IPS-15b (cell line): ENCODE results near the gene NCF4.

Experiments
- H3K27me3 ChIP-seq: one replicate; pipeline ENCODE4 v1.6.1; 2013; ENCODE audit warnings: low read length; ENCODE audit not compliant: control insufficient read depth, insufficient read depth
- H3K36me3 ChIP-seq: one replicate; pipeline ENCODE4 v1.6.1; 2013; ENCODE audit warnings: low read length; ENCODE audit not compliant: control insufficient read depth, insufficient read depth
- H3K4me1 ChIP-seq: one replicate; pipeline ENCODE4 v1.6.1; 2013; ENCODE audit warnings: mild to moderate bottlenecking, low read length; ENCODE audit not compliant: control insufficient read depth, insufficient read depth
- H3K4me3 ChIP-seq: one replicate; pipeline ENCODE4 v1.5.1; 2013; ENCODE audit warnings: low read depth, low read length
- H3K9ac ChIP-seq: one replicate; pipeline ENCODE4 v1.6.1; 2013; ENCODE audit warnings: low read depth, mild to moderate bottlenecking, low read length
- H3K9me3 ChIP-seq: one replicate; pipeline ENCODE4 v1.6.1; 2013; ENCODE audit warnings: mild to moderate bottlenecking, low read length; ENCODE audit not compliant: control insufficient read depth, insufficient read depth

Gene NCF4

DNA sequence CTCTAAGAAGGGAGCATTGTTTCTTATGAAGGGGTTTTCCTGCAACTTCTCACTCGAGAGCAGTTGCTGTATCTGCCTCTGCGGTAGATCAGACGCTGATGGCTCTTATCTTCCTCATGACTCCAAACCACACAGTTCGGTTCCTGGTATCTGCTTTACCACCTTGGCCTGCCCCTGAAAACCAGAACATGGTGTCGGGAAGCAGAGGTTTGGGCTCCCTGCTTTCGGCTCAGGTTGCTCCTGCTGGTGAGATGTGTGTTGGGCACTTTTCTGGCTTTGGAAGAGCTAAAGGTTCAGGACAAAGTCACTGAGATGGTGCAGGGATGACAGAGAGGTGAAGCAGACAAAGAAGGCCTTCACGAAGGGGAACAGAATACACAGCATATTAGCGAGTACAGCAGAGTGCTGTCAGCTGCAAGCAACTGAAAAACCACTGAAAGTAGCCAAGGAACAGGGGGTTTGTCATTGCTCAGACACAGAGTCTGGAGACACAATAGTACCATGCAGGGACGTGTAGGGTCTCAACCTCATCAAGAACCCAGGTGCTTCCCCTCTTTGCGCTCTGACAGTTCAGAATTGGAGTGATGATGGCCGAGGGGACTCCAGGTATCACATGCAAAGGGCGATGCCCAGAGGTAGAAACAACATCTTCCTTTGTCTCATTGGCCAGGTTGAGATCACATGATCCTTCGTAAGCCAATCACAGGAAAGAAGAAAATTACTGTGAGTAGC, 40.8 kb downstream of the NCF4 start:
- no peak overlapping the region for H3K9ac ChIP-seq
- peaks cover 3% of the 10 kb centered on the region for H3K27me3 ChIP-seq
- peaks cover 15% of the 10 kb centered on the region for H3K4me1 ChIP-seq
- no peaks in the 10 kb centered on the region for H3K9me3 ChIP-seq
- no peak overlapping the region for H3K4me3 ChIP-seq
- H3K36me3 ChIP-seq = no peaks in the 10 kb centered on the region

DNA sequence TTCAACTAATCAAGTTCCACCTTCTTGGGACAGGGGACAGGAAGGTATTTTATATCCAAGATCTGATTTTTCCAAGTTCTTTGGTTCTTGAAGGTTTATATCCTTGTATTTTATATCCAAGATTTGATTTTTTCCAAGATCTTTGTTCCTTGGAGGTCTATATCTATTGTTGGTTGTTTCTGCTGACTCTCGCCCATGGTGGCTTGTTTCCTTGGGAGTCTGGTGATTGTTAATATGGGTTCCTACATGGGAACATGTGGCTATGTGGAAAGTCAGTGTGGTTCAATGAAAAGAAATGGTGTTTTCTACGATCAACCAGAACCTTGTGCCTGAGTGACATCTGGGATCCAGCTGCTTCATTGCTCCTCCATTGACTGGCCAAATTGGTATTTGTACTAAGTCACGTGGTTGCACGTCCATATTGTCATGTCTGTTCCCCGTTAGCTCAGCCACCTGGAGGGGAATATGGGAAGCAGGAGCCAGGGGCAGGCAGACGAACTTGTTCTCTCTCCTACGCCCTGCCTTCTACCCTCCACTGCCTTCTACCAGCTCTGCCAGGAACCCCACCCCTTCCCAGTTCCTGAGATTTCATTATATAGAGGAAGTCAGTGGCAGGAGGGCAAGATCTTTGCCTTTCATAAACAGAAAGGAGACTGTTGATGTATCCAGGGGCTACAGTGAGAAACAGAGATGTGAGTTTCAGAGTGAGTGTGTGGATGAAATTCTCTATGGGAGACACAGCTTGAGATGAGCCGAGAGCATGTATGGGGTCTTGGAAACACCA, 41.5 kb downstream of the NCF4 start:
- Histone ChIP-seq H3K36me3 (no peaks in the 10 kb centered on the region), H3K9me3 (no peaks in the 10 kb centered on the region), H3K27me3 (peaks cover 3% of the 10 kb centered on the region), H3K9ac (no peak overlapping the region), H3K4me1 (peaks cover 15% of the 10 kb centered on the region), H3K4me3 (no peak overlapping the region)

DNA sequence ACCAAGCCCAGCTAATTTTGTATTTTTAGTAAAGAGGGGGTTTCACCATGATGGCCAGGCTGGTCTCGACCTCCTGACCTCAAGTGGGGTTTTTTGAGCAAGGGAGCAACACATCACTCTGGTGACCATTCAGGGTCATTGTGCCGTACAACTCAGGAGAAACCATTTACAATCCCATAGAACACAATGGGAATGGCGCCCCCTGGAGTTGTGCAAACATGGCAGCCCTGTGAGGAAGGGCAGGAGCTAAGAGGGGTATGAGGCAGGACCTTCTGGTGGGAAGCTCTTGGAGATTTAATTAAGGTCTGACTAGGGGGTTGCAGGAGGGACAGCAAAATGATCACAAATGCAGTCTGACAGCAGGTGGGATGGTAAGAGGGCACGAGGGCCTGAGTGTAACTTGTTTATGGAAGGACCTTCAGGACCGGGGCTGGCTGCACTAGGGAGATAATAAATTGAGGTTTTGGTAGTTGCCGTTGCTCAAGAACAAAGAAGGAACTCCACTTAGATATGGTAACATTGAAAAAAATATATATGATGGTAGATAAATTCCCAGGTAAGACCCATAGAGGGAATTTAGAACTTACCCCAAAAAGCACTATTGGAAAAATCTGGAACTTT, 43.6 kb downstream of the NCF4 start:
- H3K4me1 ChIP-seq = peaks cover 15% of the 10 kb centered on the region
- H3K9me3 ChIP-seq = no peaks in the 10 kb centered on the region
- no peaks in the 10 kb centered on the region for H3K36me3 ChIP-seq
- H3K27me3 ChIP-seq = peaks cover 10% of the 10 kb centered on the region
- H3K4me3 ChIP-seq = no peak overlapping the region
- H3K9ac ChIP-seq = no peak overlapping the region

DNA sequence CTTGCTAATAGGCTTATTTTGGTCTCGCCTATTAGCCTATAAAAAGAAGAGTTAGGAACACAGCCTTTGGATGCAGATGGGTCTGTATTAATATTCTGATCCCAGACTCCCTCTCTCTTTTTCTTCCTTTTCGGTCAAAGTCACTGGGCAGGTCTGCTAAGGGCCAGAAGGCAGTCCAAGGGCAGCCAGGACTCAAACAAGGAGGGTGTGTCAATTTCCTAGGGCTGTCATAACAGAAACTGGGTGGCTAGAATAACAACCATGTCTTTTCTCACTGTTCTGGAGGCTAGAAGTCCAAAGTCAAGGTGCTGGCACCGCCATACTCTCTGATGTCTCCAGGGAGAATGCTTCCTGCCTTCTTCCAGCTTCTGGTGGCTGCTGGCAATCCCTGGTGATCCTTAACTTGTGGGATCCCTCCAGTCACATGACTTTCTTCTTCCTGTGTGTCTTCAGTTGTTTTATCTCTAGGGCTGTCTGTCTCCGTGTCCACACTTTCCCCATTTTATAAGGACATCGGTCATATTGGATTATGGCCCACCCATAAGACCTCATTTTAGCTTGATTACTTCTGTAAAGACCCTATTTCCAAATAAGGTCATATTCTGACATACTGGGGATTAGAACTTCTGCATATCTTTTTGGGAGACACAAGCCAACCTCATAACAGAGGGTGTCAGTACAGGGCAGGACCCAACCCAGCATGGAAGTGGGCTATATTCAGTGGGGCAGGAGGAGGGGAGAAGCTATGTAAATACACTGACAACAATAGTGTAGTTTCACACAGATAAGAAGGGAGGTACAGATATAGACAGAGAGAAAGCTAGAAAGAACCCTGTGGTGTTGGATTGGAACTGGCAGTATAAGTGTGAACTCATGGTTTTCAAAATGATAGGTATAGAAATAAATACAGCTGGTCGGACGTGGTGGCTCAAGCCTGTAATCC, 46.7 kb downstream of the NCF4 start:
- Histone ChIP-seq H3K4me1 (peaks cover 13% of the 10 kb centered on the region), H3K9me3 (no peaks in the 10 kb centered on the region), H3K27me3 (peaks cover 33% of the 10 kb centered on the region), H3K9ac (no peak overlapping the region), H3K36me3 (no peaks in the 10 kb centered on the region), H3K4me3 (no peak overlapping the region)

DNA sequence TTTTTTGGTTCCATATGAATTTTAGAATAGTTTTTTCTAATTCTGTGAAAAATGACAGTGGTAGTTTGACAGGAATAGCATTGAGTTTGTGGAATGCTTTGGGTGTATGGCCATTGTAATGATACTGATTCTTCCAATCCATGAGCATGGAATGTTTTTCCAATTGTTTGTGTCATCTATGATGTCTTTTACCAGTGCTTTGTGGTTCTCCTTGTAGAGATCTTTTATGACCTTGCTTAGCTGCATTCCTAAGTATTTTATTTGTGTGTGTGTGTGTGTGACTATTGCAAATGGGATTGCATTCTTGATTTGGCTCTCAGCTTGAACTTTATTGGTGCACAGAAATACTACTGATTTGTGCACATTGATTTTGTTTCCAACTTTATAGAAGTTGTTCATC, 49.7 kb downstream of the NCF4 start:
- peaks cover 49% of the 10 kb centered on the region for H3K27me3 ChIP-seq
- peaks cover 14% of the 10 kb centered on the region for H3K4me1 ChIP-seq
- H3K36me3 ChIP-seq = no peaks in the 10 kb centered on the region

DNA sequence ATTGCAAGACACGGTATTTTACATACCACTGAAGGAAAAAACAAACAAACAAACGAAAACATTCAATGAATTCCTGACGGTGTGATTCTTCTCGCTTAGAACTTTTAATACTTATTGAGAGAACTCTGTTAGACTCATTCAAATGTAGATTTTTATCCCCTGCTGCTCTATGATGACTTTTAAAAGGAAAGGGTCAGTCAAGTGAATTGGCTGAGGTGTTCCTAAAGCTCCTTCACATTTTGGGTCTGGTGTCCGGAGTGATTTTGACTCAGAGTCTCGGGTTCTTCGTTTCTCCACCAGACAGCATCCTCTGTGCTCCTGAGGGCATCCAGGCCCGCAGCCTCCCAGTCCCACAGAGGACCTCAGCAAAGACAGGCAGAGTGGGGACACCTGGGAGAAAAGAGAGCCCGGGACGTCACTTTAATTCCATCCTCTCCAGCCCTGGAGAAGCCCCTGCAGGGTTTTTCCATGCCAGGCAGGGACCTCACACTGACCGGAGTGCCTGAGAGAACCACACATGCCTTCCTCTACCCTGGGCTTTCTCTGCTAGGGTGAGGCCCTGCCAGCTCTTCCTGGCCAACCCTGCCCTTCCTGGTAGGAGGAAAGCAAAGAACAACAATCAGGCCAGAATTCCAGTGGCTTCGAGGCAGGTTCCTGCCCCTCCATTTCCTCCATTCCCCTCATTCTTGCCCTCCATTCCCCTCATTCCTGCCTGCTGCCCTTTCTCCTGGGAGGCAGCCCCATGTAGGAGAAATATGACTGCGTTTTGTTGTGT, 51.3 kb downstream of the NCF4 start:
- H3K36me3 ChIP-seq = no peaks in the 10 kb centered on the region
- peaks cover 49% of the 10 kb centered on the region for H3K27me3 ChIP-seq
- no peak overlapping the region for H3K9ac ChIP-seq
- H3K4me3 ChIP-seq = no peak overlapping the region
- H3K4me1 ChIP-seq = peaks cover 14% of the 10 kb centered on the region
- no peaks in the 10 kb centered on the region for H3K9me3 ChIP-seq

More for the DNA sequence above, 49.7 kb downstream of the NCF4 start:
- H3K4me3 ChIP-seq = no peak overlapping the region
- H3K9me3 ChIP-seq = no peaks in the 10 kb centered on the region
- no peak overlapping the region for H3K9ac ChIP-seq

DNA sequence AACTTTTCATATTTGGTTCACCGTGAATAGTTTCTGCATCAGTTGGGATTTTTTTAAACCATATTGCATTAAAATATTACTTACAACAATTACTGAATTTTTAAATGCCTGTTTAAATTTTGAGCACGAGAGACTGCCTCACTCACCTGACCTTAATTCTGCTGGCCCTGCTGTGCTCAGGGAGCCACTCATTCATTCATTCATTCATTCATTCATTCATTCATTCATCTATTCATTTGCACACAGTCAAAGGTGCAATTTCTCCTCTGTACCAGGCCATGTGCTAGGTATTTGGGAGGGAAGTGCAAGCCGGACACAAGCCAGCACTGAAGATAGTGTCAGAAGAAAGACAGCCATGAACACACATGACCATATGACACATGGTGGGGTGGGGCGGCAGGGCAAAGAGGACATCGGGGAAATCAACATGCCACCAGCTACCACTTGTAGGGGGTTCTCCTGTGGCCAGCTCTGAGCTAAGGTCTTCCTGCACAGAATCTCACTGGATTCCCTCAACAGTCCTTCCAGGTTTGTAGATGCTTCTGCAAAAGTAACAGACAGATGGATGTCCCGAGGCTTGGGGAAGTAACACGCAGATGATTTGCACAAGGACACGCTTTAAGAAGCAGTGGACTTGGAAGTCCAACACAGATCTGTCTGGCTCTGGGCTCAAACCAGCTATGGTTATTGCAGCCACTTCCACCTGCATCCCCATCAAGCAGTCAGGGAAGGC, 52.1 kb downstream of the NCF4 start:
- H3K9ac ChIP-seq = no peak overlapping the region
- no peak overlapping the region for H3K4me3 ChIP-seq
- no peaks in the 10 kb centered on the region for H3K9me3 ChIP-seq
- H3K4me1 ChIP-seq = peaks cover 14% of the 10 kb centered on the region
- no peaks in the 10 kb centered on the region for H3K36me3 ChIP-seq
- H3K27me3 ChIP-seq = peaks cover 49% of the 10 kb centered on the region

DNA sequence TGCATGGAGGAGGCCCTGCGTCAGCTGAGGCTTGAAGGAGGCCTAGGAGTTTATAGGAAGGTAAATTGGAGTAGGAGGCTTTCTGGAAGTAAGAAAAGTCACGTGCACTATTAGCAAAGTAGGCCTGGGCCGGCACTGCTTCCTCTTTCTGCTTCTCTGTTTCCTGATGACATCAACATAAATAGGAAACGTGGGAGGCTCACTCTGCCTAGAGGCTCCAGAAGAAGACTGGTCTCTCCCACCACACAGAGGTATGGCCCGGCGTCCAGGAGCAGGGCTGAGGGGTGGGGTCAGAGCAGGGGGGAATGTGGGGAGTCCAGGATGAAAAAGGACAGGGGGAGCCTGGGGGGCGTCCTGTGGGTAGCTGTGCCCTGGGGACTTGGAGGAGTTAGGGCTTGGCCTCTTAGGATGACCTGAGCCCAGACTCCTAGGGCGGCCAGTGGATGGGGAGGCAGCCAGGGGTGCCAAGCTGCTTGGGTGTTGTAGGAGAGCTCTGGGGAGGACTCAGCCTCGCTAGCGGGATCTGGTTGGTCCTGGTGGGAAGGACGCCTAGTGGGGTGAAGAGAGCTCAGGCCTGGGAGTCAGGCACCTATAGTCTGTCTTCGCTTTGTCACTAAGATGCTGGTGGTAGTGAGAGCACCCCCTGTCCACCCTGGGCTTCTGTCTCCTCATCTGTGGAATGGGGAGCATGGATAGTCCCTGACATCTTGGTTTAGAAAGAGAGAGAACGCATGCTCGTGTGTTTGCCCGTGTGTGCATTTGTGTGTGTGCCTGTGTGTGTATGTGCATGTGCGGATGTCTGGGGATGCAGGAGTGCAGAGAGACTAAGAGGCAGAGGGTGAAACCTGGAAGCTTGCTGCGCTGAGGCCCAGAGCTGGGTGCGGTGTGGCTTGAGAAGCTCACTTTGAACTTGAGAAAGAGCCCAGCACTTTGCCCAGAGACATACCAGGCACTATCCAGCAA, 52.9 kb downstream of the NCF4 start, which contains the start of gene CSF2RB:
CSF2RB (plus strand) TSS at position 202 of the 963 bp plus-strand sequence. CDS start 8,580 bp downstream, outside the sequence.
- no peaks in the 10 kb centered on the region for H3K9me3 ChIP-seq
- no peak within 1 kb of the TSS for H3K4me3 ChIP-seq
- peaks cover 14% of the 10 kb centered on the region for H3K4me1 ChIP-seq
- peaks cover 49% of the 10 kb centered on the region for H3K27me3 ChIP-seq
- no peak within 1 kb of the TSS for H3K9ac ChIP-seq
- no peaks in the 10 kb centered on the region for H3K36me3 ChIP-seq

DNA sequence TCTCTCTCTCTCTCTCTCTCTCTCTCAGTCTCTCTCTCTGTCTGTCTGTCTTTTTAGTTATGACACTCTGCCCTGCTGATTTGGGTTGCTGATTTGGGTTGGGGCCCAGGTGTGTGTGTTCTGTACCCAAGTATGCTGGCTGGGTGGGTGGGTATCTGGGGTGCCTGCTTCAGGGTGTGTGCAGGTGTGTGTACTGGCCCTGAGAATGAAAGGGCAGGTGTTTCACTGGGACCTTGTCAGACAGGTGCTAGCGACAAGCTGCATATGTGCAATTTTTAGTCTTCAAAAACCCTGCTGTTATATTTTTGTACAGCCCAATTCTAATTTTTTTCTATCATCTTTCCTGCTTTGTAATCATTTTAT, 53.6 kb downstream of the NCF4 start:
- no peaks in the 10 kb centered on the region for H3K36me3 ChIP-seq
- H3K9ac ChIP-seq = no peak overlapping the region
- H3K4me1 ChIP-seq = peaks cover 14% of the 10 kb centered on the region
- H3K4me3 ChIP-seq = no peak overlapping the region
- no peaks in the 10 kb centered on the region for H3K9me3 ChIP-seq
- peaks cover 43% of the 10 kb centered on the region for H3K27me3 ChIP-seq
